Neural progenitor cell (in vitro differentiated cells): ENCODE data around the gene GNG12.

ENCODE experiments used
- CTCF ChIP-seq: fragments of 200-600 bp; sonication (generic); IDR thresholded peaks from 2 replicates; pipeline ENCODE4 v1.5.1; 2017; ENCODE audit warnings: antibody characterized with exemption, mild to moderate bottlenecking
- EZH2phosphoT487 ChIP-seq: fragments of 200-600 bp; sonication (generic); IDR thresholded peaks from 2 replicates; pipeline ENCODE4 v1.6.1; 2017; ENCODE audit warnings: antibody characterized with exemption

GRCh38 chr1:67676946-67677345 lies 156.3 kb downstream of the GNG12 start:
- TF ChIP-seq CTCF (no peak), EZH2phosphoT487 (no peak)
